Iris pigment epithelial cell (primary cell): ENCODE measurements around the gene MTHFSD.

ENCODE experiments used
- DNase-seq: peaks from one replicate; pipeline ENCODE4 v3.0.0-alpha.2; 2011; ENCODE audit warnings: low read depth

MTHFSD gene

GRCh38 chr16:86530251-86531190, 24.5 kb downstream of the MTHFSD start:
- no peak for DNase-seq

- DNase-seq = peak; percentile 22
These were observed 25.9 kb downstream of the MTHFSD start for GRCh38 chr16:86529160-86529559.

GRCh38 chr16:86528061-86528929, 26.7 kb downstream of the MTHFSD start:
- no peak for DNase-seq

DNA sequence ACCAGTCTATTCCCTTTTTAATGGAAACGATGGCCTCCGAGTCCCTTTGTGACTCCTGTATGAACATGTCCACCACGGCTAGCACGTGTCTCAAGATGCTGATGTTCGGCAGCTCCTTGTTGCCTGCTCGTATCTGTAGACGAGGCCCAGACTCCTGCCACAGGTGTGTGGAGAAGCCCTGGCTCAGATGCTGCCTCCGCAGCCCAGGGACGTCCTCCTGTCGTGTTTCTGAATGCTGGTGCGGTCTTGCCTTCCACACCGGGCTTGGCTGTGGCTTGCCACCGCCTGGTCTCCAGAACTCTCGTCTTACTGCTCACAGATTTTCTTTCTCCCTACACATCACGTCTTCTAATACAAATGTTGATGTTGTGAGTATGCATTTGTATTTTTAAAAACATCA, 27.7 kb downstream of the MTHFSD start:
- no peak for DNase-seq

GRCh38 chr16:86525696-86526095, 29.3 kb downstream of the MTHFSD start:
- DNase-seq = no peak

GRCh38 chr16:86524029-86524428, 31.0 kb downstream of the MTHFSD start:
- no peak for DNase-seq

GRCh38 chr16:86523166-86523740, 31.8 kb downstream of the MTHFSD start:
- no peak for DNase-seq

- DNase-seq = no peak
These were observed 32.4 kb downstream of the MTHFSD start for GRCh38 chr16:86522634-86523033.

DNA sequence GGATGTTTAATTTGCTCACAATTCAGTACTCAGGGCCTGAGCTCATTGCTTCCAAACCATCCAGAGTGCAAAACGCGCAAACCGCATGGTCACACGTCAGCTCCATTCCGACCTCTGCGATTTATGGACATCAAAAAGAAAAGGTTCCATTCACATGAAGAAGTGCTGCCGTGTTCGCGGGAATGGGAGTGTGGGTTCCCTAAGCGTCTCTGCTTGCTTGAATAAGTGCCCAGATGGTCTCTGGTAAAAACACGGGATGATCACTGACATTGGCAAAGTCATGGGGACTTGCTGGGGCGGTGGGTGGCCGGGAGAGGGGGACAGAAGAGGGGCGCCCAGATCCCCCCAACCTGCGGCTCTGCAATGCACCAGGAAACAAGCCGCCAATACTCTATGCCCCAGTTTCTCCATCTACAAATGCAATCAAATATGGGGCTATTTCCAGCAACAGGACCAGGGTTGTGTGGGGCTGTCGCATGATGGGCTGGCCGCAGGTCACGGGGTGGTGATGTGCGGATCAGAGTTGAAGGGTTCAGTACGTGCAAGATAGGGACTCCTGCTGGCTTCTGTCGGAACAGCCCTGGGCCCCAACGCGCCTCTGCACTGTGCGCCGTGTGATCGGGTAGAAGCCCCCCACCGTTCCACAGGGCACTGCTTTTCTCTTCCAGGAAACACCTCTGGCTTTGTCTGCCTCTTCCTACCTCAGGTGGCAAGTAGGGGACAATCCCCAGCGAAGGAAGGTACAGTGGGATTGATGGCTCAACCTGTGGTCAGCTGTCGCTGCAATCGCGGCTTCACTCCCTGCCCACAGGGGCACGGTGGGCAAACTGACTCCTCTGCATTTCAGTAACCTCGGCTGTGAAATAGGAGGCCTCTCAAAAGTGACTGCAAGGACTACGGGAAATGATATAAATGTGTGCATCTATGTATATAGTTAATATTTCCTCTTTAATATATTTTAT, 33.5 kb downstream of the MTHFSD start:
- DNase-seq = no peak

- no peak for DNase-seq
These were observed 34.5 kb downstream of the MTHFSD start for GRCh38 chr16:86520317-86521210.

DNA sequence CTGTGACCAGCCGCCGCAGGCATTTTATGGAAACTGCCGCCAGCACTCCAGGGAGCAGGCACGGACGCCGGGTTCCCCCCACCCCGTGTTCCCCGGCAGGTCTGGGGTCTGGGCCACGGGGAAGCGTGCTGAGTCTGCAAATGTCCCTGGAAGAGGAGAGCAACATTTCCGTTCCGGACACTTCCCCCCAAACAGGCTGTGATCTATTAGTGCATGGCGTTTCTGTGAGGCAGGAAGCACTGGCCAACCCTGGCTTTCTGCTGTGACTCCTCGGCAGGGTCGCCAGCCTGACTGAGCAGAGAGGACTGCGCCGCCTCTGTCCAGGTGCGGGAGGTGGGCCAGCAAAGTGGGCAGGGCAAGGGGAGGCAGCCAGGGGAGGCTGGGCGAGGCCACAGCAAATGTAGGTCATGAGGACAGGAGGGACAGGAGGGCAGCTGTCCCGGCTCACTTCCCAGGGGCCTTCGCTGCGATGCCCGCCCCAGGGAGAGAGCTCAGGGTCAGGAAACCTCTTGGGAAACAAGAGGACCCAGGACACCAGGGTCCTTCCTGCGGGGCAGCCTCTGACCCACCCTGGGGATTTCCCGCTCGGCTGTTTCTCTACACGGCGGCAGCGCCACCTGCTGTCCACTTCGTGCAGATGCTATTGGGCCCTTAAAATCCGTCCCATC, 35.3 kb downstream of the MTHFSD start:
- DNase-seq = peak; percentile 59

GRCh38 chr16:86519007-86519648, 35.9 kb downstream of the MTHFSD start:
- no peak for DNase-seq

GRCh38 chr16:86517652-86518258, 37.3 kb downstream of the MTHFSD start:
- DNase-seq = peak; percentile 84

- DNase-seq = no peak
These were observed 38.0 kb downstream of the MTHFSD start for GRCh38 chr16:86517033-86517432.

DNA sequence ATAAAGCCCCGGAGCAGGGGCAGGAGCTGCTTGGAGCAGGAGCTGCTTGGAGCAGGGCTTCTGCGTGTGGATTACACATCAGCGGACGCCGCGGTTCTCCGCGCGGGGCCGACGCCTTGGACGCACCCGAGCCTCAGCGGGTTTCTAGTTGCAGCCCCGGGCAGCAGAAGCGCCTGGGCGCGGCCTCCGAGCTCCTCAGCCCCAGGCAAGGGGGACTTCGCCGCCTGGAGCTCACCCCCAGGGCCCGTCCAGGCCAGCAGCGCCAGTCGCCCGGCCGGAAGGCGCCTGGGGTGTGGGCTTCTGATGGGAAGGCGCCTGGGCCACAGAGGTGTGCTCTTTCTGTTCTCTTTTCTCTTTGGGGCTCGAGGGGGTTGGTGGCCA, 38.4 kb downstream of the MTHFSD start:
- DNase-seq = peak; percentile 84

DNA sequence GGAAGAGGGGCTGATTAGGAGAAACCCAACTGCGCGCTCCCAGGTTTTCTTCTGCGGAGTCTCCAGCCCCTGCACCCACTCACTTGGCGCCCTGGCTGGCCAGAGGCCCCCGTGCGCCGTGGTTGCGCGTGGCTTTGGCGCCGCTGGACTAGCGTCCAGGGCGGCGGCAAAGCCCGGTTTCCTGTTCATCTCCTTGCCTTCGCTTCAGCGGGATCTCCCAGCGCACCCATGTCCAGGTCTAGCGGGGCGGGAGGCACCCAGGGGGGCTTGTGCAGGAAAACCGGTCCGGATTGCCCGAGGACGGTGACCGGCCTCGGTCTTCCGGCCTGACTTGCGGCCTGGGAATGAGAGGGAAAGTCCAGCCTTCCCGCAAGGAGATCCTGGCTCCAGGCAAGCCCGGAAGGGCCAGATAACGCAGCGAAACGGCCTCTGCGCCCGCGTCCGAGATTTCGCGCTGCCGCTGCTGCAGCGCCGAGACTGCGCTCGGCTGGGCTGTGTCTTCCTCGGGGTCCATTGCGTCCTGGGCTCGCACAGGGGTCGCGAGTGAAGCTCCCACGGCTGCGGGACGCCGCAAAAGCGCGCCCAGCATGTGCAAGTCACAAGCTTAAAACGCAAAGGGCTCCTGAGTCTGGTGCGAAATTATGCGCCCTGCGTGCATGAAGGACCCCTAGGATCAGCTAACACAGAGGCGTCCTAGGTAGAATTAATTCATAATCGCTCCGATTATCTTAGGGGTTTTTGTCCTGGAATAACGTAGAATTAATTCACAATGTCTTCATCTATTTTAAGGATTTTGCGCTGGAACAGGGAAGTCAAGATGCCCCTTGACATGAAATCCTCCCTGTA, 39.0 kb downstream of the MTHFSD start:
- DNase-seq = peak; percentile 60

DNA sequence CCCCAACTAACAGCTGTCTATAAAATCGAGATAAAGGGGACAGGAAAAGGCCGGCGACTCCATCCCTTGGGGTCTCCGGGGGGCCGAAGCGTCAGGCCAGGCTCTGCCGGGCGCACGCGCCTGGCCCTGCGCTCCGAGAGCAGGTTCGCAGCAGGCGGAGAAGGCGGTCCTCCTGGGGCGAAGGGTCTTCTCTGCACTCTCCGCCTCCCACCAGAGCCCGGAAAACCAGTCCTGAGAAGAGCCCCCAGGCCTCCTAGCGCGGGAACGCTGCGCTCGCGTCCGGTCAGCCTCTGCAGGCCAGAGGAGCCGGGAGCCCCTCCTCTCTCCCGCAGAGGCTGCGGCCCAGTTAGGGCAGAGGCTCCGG, 39.6 kb downstream of the MTHFSD start:
- peak; percentile 41 for DNase-seq
